GM20000 (cell line): ENCODE results near the gene PTPN6.

Experiments
- DNase-seq: peaks from one replicate; pipeline ENCODE4 v3.0.0; 2012; ENCODE audit warnings: low spot score
- TF ChIP-seq, protein P1 (sequence below): IDR thresholded peaks from 2 replicates; pipeline ENCODE4 v1.5.1; 2012; ENCODE audit warnings: mild to moderate bottlenecking, control low read depth; ENCODE audit errors: extremely low read depth, missing control alignments

PTPN6 gene

GRCh38 chr12:6974180-6974579 lies 23.0 kb downstream of the PTPN6 start:
- DNase-seq, result no peak
- TF ChIP-seq, protein P1, sequence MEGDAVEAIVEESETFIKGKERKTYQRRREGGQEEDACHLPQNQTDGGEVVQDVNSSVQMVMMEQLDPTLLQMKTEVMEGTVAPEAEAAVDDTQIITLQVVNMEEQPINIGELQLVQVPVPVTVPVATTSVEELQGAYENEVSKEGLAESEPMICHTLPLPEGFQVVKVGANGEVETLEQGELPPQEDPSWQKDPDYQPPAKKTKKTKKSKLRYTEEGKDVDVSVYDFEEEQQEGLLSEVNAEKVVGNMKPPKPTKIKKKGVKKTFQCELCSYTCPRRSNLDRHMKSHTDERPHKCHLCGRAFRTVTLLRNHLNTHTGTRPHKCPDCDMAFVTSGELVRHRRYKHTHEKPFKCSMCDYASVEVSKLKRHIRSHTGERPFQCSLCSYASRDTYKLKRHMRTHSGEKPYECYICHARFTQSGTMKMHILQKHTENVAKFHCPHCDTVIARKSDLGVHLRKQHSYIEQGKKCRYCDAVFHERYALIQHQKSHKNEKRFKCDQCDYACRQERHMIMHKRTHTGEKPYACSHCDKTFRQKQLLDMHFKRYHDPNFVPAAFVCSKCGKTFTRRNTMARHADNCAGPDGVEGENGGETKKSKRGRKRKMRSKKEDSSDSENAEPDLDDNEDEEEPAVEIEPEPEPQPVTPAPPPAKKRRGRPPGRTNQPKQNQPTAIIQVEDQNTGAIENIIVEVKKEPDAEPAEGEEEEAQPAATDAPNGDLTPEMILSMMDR, result no peak

- TF ChIP-seq, protein P1, result no peak
- no peak for DNase-seq
These were observed 24.3 kb downstream of the PTPN6 start for GRCh38 chr12:6975297-6976032.

GRCh38 chr12:6977653-6978052 lies 26.5 kb downstream of the PTPN6 start:
- DNase-seq, result no peak
- TF ChIP-seq, protein P1, result no peak

- TF ChIP-seq, protein P1, result no peak
- no peak for DNase-seq
These were observed 27.0 kb downstream of the PTPN6 start for GRCh38 chr12:6978188-6978587.

- no peak for DNase-seq
These were observed 27.5 kb downstream of the PTPN6 start for GRCh38 chr12:6978611-6979011.

GRCh38 chr12:6979021-6979420 lies 27.9 kb downstream of the PTPN6 start:
- TF ChIP-seq, protein P1, result no peak
- DNase-seq, result no peak

More at GRCh38 chr12:6978611-6979011, 27.5 kb downstream of the PTPN6 start:
- TF ChIP-seq, protein P1, result no peak

DNA sequence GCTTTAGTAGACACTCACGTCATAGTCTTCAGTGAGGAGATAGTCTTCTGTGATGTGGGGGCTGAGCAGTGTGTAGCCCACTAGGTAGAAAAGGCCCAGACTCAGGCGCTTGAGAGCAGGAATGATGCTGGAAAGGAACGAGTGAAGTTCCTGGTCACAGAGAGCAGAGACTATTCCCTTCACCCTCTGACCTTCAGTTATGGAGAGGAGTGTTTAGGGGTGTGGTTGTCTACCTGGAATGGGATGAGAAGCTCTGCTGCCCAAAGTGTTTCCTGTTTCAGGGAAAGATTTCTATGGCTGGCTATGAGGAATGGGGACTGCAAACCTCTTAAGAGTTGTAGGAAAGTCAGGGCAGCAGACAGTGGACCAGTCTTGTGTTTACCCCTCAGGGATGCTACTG lies 28.3 kb downstream of the PTPN6 start:
- TF ChIP-seq, protein P1, result no peak

More for the DNA sequence above, 28.3 kb downstream of the PTPN6 start:
- no peak for DNase-seq
